Mesenteric fat pad (tissue), 1 donor: ENCODE data around the gene ABR. TPM values are rescaled to one million over a fixed set of nuclear protein-coding genes. Genes with fewer than 3 reads are reported as not detected.
"Not testable (repeated sequence)": the region's sequence is repeated elsewhere in the genome, so short reads cannot be mapped to it uniquely, and the experiment has no call there.

Experiments used
- DNase-seq: peaks from one replicate; pipeline ENCODE4 v3.0.0-alpha.2; 2020; ENCODE audit warnings: low spot score
- total RNA-seq: library from RNA; stranded (reverse); fragmentation: NEBNext Ultra II Directional; extraction: Animal tissue kit (Norgen Biotek cat#: 25700); gene quantifications from one replicate; pipeline ENCODE4 v1.2.1, GENCODE V29; 2021
- donor health status: DM: yes; HTN: yes; CAD: no.

The ABR gene
- total RNA-seq, 1 donor from 2014 or later = 103 TPM

GRCh38 chr17:1122533-1123392 is 57.0 kb downstream of the ABR start:
- no peak for DNase-seq

GRCh38 chr17:1121442-1121817 is 58.4 kb downstream of the ABR start:
- not testable (repeated sequence) for DNase-seq

GRCh38 chr17:1120596-1121441 is 59.0 kb downstream of the ABR start:
- no peak for DNase-seq

DNA sequence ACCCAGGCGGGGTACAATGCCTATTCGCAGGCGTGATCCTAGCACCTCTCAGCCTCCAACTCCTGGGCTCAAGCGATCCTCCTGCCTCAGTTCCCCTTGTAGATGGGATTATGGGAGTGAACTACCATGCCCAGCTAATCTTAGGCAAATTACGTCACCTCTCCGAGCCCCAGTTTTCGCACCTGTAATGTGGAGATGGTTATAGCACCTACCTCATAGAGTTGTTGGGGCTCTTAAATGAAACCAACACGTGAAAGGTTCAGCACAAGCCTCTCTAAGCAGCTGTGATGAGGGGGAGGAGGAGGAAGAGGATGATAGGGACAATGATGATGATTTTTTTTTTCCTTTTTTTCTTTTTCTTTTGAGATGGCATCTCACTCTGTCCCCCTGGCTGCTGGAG is 59.9 kb downstream of the ABR start:
- DNase-seq = no peak

DNA sequence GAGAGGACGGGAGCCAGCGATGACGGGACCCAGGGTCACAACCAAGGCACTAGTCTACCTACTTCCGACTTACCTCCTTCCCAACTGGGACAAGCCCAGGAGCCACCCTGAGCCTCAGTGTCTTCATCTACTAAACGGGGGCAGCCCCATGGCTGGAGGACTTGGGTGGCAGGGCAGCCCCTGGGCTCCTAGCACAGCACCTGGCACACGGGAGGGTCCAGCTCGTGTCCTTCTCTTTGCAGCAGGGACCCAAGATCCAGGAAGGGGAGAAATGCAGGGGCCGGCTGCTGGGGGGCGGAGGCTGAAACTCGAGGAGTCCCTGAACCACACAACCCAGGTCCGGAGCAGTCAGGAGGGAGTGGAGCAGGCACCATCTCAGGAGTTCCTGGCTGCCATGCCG is 63.2 kb downstream of the ABR start:
- no peak for DNase-seq

DNA sequence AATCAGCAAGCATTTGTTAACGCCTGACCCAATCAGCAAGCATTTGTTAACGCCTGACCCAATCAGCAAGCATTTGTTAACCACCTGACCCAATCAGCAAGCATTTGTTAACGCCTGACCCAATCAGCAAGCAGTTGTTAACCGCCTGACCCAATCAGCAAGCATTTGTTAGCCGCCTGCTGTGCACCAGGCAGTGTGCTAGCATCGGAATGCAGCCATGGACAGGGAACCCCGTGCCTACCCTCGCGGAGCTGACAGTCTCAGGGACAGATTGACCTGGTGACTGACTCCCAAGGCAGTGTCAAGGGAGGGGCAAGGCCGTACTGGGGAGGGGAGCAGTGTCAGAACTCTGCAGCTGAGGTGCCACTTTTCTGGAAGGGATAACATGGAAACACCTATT is 66.9 kb downstream of the ABR start:
- no peak for DNase-seq

GRCh38 chr17:1111599-1112443 is 68.0 kb downstream of the ABR start:
- DNase-seq = no peak

- peak; percentile 91 for DNase-seq
Measured at GRCh38 chr17:1110862-1111598, 68.8 kb downstream of the ABR start.

DNA sequence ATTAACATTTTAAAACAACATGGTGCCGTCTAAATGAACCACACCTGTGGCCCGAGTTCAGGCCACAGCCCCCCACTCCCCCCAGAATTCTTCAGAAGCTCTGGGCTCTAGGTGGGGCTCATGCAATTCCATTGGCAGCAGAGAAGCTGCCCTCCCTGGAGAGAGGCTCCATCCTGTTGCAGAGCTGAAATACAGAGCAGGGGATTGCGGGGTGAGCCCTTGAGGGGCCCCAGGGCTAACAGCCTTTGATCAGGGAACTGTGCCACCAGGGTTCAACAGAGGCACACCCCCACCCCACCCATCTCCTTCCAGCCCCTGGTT is 69.3 kb downstream of the ABR start:
- DNase-seq = no peak

DNA sequence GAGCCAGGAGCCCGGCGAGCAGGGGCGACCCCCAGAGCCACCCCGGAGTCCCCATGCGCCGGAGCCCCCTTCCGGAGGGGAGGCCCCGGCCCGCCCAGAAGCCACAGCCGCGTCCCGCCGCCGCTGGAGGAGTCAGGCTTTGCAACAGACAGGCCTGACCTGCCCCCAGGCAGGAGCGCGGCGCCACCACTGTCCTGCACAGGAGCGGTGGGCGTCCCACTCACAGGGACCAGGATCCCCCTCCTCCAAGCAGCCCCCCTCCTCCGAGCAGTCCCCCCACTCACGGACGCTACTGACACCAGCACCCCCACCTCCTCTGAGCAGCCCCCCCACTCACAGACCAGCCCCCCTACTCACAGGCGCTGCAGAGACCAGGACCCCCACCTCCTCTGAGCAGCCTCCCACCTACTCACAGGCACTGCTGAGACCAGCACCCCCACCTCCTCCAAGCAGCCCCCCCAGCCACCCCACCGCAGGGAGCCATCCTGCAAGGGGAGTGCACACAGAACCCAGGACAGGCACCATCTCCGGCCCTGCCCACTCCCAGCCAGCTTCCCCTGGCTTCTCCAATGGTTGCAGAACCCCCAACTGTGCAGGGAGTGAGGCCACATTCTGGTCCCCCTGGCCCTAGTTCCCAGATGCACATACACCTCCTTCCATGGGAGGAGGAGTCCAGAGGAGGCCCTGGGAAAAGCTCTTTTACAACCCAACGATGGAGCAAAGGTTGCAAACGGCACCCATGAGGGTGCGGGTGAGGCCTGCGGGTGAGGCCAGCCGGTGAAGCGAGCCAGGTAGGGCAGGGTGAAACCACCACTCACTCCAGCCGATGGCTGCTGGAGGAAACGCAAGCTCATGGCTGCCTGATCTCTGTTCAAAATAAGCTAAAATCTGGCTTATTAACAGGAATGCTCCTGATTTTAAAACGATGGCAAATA is 69.9 kb downstream of the ABR start:
- peak; percentile 85 for DNase-seq

GRCh38 chr17:1108765-1109605 is 70.8 kb downstream of the ABR start:
- peak; percentile 92 for DNase-seq

- DNase-seq = no peak
Measured at GRCh38 chr17:1108478-1108764, 71.4 kb downstream of the ABR start.

DNA sequence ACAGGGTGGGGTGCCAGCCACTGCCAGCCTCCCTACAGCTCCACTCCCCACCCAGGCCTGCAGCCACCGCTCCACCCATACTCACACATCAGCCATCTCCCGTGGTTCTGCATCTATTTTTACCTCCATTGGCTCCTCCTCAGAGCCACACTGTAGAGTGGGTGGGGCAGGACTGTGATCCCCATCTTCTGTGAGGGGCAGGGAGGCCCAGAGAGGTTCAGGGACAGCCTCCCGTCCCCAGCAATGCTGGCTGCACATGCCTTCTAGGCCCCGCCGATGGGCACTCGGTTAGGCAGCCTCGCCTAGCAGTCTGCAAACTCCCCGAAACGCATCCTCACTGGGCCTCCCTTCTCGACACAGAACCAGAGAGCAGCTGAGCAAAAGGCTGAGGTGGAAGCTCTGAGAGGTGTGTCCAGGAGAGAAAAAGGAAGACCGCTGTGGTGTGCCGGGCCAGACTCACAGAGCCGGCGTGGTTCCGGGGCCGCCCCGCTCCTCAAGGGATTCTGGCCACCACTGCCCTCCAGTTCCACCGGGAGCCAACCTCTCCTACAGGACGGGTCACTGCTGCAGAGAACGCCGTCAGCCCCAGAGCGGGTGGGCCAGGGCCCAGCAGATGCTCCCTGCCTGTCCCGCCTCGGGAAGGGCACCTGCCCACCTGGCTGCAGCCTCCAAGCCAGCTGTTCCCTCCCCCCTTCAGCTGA is 71.9 kb downstream of the ABR start:
- no peak for DNase-seq

DNA sequence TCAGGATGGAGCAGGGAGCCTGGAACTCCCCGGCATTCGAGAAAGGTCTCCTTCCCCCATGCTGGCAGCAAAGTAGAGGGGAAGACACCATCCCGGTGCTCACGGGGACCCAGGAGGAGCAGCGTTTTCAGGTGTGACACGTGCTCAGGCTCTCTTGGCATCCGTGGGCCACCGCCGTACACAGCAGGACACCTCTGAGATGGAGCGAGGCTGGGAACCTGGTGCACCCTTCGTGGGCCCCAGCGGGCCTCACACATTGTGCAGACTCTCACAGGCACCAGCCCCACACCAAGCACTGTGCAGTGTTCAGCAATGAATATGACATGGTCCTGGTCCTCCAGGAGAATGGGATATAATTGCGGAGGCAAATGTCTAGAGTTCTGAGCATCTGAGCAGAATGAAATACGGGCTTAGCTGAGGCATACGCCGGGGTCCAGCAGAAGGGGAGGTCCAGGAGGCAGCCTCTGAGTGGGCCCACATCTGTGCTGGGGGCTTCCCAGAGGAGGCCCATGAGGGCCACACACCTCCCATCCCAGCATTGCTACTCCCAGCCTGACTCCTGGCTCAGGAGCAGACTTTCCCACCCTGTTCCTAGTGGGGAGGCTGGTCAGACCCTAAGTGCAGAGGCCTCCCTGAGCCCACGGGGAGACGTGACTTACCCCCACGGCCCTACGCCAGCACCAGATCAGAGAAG is 72.6 kb downstream of the ABR start:
- DNase-seq = no peak

- DNase-seq = no peak
Measured at GRCh38 chr17:1104222-1104621, 75.6 kb downstream of the ABR start.

DNA sequence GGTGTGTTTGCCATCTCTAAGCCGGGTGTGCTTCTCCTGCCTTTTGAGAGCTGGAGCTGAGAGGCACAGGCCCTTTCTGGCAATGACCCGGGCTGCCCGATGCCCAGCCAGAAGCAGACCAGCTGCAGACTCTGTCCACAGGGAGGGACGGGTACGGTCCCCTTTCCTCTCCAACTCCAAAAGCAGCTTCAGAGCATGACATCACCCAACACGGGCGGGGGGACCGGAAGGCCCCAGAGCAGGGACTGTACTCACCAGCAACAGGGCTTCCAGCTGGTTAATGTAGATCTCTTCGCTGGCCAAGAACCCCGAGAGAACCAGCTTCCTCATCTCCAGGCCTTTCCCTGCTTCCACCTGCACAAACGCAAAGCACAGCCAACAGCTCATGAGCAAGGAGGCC is 79.4 kb downstream of the ABR start:
- DNase-seq = no peak

DNA sequence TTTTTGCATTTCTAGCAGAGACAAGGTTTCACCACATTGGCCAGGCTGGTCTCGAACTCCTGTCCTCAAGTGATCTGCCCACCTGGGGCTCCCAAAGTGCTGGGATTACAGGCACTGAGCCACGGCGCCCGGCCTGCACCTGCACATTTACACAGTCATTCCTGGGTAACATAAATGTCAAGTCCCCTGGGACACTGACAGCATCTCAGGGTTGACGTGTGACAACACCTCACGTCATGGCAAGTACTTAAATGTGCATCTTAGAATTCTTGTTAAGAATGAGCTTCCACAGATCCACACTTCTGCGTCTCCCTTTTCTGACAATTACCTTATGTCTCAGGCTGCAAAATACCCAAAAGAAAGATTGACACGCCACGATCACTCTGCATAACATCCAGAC is 80.5 kb downstream of the ABR start:
- no peak for DNase-seq
